ENCODE data around the gene ARHGEF2.
"Not testable (repeated sequence)": the region's sequence is repeated elsewhere in the genome, so short reads cannot be mapped to it uniquely, and the experiment has no call there.

The ARHGEF2 gene

GRCh38 chr1:155944444-155944799 lies 33.9 kb downstream of the ARHGEF2 start:
- DNase-seq: no peak

- DNase-seq: no peak
These were observed 35.7 kb downstream of the ARHGEF2 start for GRCh38 chr1:155942578-155943141.

GRCh38 chr1:155941845-155942531 lies 36.4 kb downstream of the ARHGEF2 start:
- DNase-seq: no peak

- DNase-seq: no peak
These were observed 37.1 kb downstream of the ARHGEF2 start, which contains the start of gene RXFP4 for GRCh38 chr1:155940993-155941844. Gene RXFP4 (plus strand): TSS chr1:155941638. CDS start chr1:155941710, 72 bp downstream.

GRCh38 chr1:155940482-155940992 lies 37.8 kb downstream of the ARHGEF2 start:
- no peak for DNase-seq

- DNase-seq: peak in 16 of 58 donors; percentile 6 to 78 (median 20)
These were observed 40.1 kb downstream of the ARHGEF2 start for GRCh38 chr1:155938220-155938627.

GRCh38 chr1:155934936-155935590 lies 43.3 kb downstream of the ARHGEF2 start:
- no peak for DNase-seq

- DNase-seq: peak; percentile 64 to 98 (median 95)
These were observed 44.0 kb downstream of the ARHGEF2 start, which contains the start of gene KHDC4 for GRCh38 chr1:155934097-155934935. Gene KHDC4 (minus strand): TSS chr1:155934413. CDS start chr1:155934373, 40 bp downstream.

- no peak for DNase-seq
These were observed 44.7 kb downstream of the ARHGEF2 start for GRCh38 chr1:155933591-155934096.

GRCh38 chr1:155932487-155932886 lies 45.9 kb downstream of the ARHGEF2 start:
- no peak for DNase-seq

GRCh38 chr1:155932081-155932480 lies 46.3 kb downstream of the ARHGEF2 start:
- no peak for DNase-seq

- no peak for DNase-seq
These were observed 46.9 kb downstream of the ARHGEF2 start for GRCh38 chr1:155931332-155932038.

GRCh38 chr1:155930725-155931124 lies 47.6 kb downstream of the ARHGEF2 start:
- not testable (repeated sequence) for DNase-seq

GRCh38 chr1:155929057-155929456 lies 49.3 kb downstream of the ARHGEF2 start:
- DNase-seq: no peak

GRCh38 chr1:155925506-155925905 lies 52.8 kb downstream of the ARHGEF2 start:
- no peak for DNase-seq

- DNase-seq: no peak
These were observed 57.6 kb downstream of the ARHGEF2 start for GRCh38 chr1:155920717-155921116.

GRCh38 chr1:155919801-155920200 lies 58.5 kb downstream of the ARHGEF2 start:
- DNase-seq: no peak

GRCh38 chr1:155918660-155919059 lies 59.7 kb downstream of the ARHGEF2 start:
- no peak for DNase-seq

GRCh38 chr1:155913969-155914757 lies 64.2 kb downstream of the ARHGEF2 start:
- DNase-seq: no peak
